ENCODE results near the gene OASL.

Gene OASL

DNA sequence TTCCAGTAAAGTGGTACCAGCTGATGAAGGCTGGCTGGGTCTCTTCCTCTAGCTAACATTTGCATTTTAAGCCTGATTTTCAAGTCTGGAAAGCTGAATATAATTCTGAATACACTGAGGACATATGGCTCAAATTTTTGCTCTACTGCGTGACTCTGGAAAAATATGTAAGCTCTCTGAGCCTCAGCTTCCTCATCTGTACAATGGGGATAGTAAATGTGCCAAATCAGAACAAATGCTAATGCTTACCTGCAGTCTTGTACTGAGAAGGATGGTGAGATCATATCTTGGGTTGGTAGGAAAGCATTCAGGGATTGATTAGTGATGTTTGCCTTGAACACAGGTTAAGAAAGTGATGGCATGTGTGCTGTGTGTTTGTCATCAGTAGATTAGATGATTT lies 46.1 kb downstream of the OASL start:
- H3K4me3 ChIP-seq (ENCODE audit: low read depth, low read length), result no peak overlapping the region
- DNase-seq (ENCODE audit: low read depth), result no peak
- TF ChIP-seq POLR2A (IDR thresholded peaks at IDR 0.05; ENCODE audit: extremely low read depth, insufficient read length), result no peak

DNA sequence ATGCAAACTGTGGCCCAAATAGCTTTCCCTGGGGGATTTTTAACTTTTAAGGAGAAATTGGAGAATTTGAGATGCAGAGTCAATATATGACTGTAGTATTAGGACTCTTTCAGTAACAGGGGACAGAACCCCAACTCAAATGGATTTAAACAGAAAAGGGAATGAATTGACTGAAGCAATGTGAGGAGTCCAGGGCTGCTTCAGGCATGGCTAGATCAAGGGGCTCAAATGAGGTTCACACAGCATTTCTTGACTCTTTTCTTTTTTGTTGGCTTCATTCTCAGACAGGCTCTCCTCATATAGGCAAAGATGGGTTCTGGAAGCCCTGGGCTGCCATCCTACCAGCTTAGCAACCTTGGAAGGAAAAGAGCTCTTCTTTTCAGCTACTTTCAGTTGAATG lies 47.1 kb downstream of the OASL start:
- DNase-seq (ENCODE audit: low read depth), result no peak
- TF ChIP-seq MYC (IDR thresholded peaks at IDR 0.05; ENCODE audit: low read depth, low read length) (no peak), POLR2A (IDR thresholded peaks at IDR 0.05; ENCODE audit: extremely low read depth, insufficient read length) (no peak)
- TF ChIP-seq, protein P1, sequence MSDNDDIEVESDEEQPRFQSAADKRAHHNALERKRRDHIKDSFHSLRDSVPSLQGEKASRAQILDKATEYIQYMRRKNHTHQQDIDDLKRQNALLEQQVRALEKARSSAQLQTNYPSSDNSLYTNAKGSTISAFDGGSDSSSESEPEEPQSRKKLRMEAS (IDR thresholded peaks at IDR 0.05; ENCODE audit: low read depth, low read length), result no peak
- TF ChIP-seq, protein P2, sequence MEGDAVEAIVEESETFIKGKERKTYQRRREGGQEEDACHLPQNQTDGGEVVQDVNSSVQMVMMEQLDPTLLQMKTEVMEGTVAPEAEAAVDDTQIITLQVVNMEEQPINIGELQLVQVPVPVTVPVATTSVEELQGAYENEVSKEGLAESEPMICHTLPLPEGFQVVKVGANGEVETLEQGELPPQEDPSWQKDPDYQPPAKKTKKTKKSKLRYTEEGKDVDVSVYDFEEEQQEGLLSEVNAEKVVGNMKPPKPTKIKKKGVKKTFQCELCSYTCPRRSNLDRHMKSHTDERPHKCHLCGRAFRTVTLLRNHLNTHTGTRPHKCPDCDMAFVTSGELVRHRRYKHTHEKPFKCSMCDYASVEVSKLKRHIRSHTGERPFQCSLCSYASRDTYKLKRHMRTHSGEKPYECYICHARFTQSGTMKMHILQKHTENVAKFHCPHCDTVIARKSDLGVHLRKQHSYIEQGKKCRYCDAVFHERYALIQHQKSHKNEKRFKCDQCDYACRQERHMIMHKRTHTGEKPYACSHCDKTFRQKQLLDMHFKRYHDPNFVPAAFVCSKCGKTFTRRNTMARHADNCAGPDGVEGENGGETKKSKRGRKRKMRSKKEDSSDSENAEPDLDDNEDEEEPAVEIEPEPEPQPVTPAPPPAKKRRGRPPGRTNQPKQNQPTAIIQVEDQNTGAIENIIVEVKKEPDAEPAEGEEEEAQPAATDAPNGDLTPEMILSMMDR (IDR thresholded peaks at IDR 0.05; ENCODE audit: low read depth, low read length), result no peak
- no peak overlapping the region for H3K4me3 ChIP-seq (ENCODE audit: low read depth, low read length)

DNA sequence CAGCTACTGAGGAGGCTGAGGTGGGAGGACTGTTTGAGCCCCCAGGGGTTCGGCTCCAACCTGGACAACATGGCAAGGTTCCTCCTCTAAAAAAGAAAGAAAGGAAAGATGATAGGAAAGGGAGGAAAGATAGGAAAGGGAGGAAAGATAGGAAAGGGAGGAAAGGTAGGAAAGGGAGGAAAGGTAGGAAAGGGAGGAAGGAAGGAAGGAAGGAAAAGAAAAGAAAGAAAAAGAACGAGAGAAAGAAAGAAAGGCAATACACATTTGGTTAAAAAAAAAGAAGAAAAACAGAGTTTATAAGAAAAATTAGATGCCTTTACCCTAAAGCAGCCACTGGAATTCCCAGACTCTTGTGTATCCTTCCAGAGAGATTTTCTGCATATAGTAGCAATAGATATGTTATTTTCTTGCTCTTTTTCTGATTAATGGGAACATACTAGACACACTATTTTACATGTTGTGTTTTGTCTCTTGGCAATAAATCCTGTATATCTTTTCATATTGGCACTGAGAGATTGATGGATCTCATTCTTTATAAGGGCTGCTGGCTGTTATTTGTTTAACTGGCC lies 48.5 kb downstream of the OASL start:
- TF ChIP-seq, protein P2 (IDR thresholded peaks at IDR 0.05; ENCODE audit: low read depth, low read length), result no peak
- TF ChIP-seq MYC (IDR thresholded peaks at IDR 0.05; ENCODE audit: low read depth, low read length), result no peak
- DNase-seq (ENCODE audit: low read depth), result no peak

GRCh38 chr12:120989687-120990086 lies 49.4 kb downstream of the OASL start:
- TF ChIP-seq MYC (IDR thresholded peaks at IDR 0.05; ENCODE audit: low read depth, low read length) (no peak), POLR2A (IDR thresholded peaks at IDR 0.05; ENCODE audit: extremely low read depth, insufficient read length) (no peak)
- TF ChIP-seq, protein P2 (IDR thresholded peaks at IDR 0.05; ENCODE audit: low read depth, low read length), result no peak
- TF ChIP-seq, protein P1 (IDR thresholded peaks at IDR 0.05; ENCODE audit: low read depth, low read length), result no peak
- no peak overlapping the region for H3K4me3 ChIP-seq (ENCODE audit: low read depth, low read length)

More for the DNA sequence above, 48.5 kb downstream of the OASL start:
- H3K4me3 ChIP-seq (ENCODE audit: low read depth, low read length), result no peak overlapping the region

DNA sequence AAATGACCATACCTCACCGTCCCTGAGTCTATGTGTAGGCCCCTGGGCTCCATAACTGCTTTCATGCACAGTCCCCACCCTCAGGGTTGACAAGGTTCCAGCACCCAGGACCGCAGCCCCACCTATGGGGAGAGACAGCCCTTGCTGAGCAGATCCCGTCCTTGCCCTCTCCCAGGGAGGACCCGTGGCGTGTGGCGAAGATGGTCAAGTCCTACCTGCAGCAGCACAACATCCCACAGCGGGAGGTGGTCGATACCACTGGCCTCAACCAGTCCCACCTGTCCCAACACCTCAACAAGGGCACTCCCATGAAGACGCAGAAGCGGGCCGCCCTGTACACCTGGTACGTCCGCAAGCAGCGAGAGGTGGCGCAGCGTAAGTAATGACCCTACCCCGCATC lies 50.4 kb downstream of the OASL start:
- DNase-seq (ENCODE audit: low read depth), result no peak
- TF ChIP-seq, protein P1 (IDR thresholded peaks at IDR 0.05; ENCODE audit: low read depth, low read length), result no peak
- TF ChIP-seq, protein P2 (IDR thresholded peaks at IDR 0.05; ENCODE audit: low read depth, low read length), result no peak
- TF ChIP-seq MYC (IDR thresholded peaks at IDR 0.05; ENCODE audit: low read depth, low read length) (no peak), POLR2A (IDR thresholded peaks at IDR 0.05; ENCODE audit: extremely low read depth, insufficient read length) (no peak)
- no peak overlapping the region for H3K4me3 ChIP-seq (ENCODE audit: low read depth, low read length)

More at GRCh38 chr12:120989687-120990086, 49.4 kb downstream of the OASL start:
- no peak for DNase-seq (ENCODE audit: low read depth)

- TF ChIP-seq POLR2A (IDR thresholded peaks at IDR 0.05; ENCODE audit: extremely low read depth, insufficient read length), result no peak
- no peak for DNase-seq (ENCODE audit: low read depth)
- no peak overlapping the region for H3K4me3 ChIP-seq (ENCODE audit: low read depth, low read length)
Measured at GRCh38 chr12:120988234-120988633, 50.8 kb downstream of the OASL start.

DNA sequence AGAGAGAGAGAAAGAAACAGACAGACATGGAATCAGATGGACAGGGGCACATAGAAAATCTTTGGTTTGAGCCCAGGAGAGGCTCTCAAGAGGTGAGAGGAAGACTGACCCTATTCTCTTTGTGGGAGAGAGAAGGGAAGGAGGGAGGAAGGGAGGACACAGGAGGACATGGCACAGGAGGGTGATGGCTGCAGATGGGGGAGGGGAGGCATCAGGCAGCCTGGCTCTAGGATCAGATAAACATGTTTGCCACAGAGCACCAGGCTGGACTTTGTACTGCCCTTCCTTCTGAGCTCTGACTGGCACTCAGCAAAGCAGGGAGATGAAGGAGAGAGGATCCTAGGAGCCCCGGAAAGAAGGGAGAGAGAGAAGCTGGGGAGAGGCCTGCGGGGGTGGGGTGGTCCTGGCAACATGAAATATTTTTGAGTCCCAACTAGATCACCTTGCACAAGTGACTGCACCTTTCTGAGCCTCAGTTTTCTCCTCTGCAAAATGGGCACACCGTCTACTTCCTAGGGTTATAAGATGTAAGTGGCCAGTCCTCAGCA lies 54.6 kb downstream of the OASL start:
- TF ChIP-seq, protein P1 (IDR thresholded peaks at IDR 0.05; ENCODE audit: low read depth, low read length), result no peak
- TF ChIP-seq, protein P2 (IDR thresholded peaks at IDR 0.05; ENCODE audit: low read depth, low read length), result no peak
- TF ChIP-seq POLR2A (IDR thresholded peaks at IDR 0.05; ENCODE audit: extremely low read depth, insufficient read length) (no peak), MYC (IDR thresholded peaks at IDR 0.05; ENCODE audit: low read depth, low read length) (no peak)
- no peak for DNase-seq (ENCODE audit: low read depth)
- no peak overlapping the region for H3K4me3 ChIP-seq (ENCODE audit: low read depth, low read length)
